Stimulated activated naive CD4-positive, alpha-beta T cell treated with Interleukin-2 at 50 U/mL for 16 hours (primary cell): ENCODE results near the gene CTIF.

Experiments
- DNase-seq: peaks from one replicate; lab custom pipeline; 2025; lab: John Stamatoyannopoulos, UW

CTIF gene

GRCh38 chr18:48886520-48887293 is 347.9 kb downstream of the CTIF start:
- DNase-seq, result no peak

GRCh38 chr18:48887294-48887904 is 348.6 kb downstream of the CTIF start:
- DNase-seq, result no peak

- no peak for DNase-seq
Measured at GRCh38 chr18:48887905-48888772, 349.3 kb downstream of the CTIF start.

GRCh38 chr18:48888773-48889080 is 349.9 kb downstream of the CTIF start:
- DNase-seq, result no peak

GRCh38 chr18:48889115-48889941 is 350.5 kb downstream of the CTIF start:
- DNase-seq, result no peak

- DNase-seq, result no peak
Measured at GRCh38 chr18:48889981-48890762, 351.3 kb downstream of the CTIF start.

GRCh38 chr18:48891721-48892120 is 352.9 kb downstream of the CTIF start:
- no peak for DNase-seq

- DNase-seq, result no peak
Measured at GRCh38 chr18:48892146-48892855, 353.5 kb downstream of the CTIF start.

GRCh38 chr18:48893061-48893607 is 354.3 kb downstream of the CTIF start:
- DNase-seq, result no peak

- DNase-seq, result no peak
Measured at GRCh38 chr18:48893608-48894600, 355.1 kb downstream of the CTIF start.

- DNase-seq, result no peak
Measured at GRCh38 chr18:48894799-48895346, 356.0 kb downstream of the CTIF start.

GRCh38 chr18:48896326-48896874 is 357.6 kb downstream of the CTIF start:
- DNase-seq, result no peak

GRCh38 chr18:48896875-48897511 is 358.2 kb downstream of the CTIF start:
- DNase-seq, result no peak

GRCh38 chr18:48897531-48897930 is 358.7 kb downstream of the CTIF start:
- DNase-seq, result no peak

- no peak for DNase-seq
Measured at GRCh38 chr18:48898521-48898920, 359.7 kb downstream of the CTIF start.

GRCh38 chr18:48899558-48900174 is 360.8 kb downstream of the CTIF start:
- DNase-seq, result no peak

- no peak for DNase-seq
Measured at GRCh38 chr18:48900469-48900868, 361.6 kb downstream of the CTIF start.
